GM21367 (cell line): ENCODE results near the gene PIK3R5.
A peak's percentile ranks its signal among the peaks of the same experiment; 100 is the strongest.

ENCODE experiments used
- ATAC-seq: cut with Tn5 transposase; IDR thresholded peaks from one replicate; pipeline ENCODE4 v1.9.1; 2021; ENCODE audit not compliant: unreplicated experiment

The PIK3R5 gene

GRCh38 chr17:8955021-8955959 is 10.2 kb downstream of the PIK3R5 start:
- no peak for ATAC-seq

GRCh38 chr17:8954339-8954738 is 11.2 kb downstream of the PIK3R5 start:
- ATAC-seq = peak; percentile 51

GRCh38 chr17:8953156-8953885 is 12.2 kb downstream of the PIK3R5 start:
- ATAC-seq = no peak

GRCh38 chr17:8952191-8952590 is 13.3 kb downstream of the PIK3R5 start:
- no peak for ATAC-seq

- no peak for ATAC-seq
Measured at GRCh38 chr17:8951206-8951605, 14.3 kb downstream of the PIK3R5 start.

- no peak for ATAC-seq
Measured at GRCh38 chr17:8949061-8949661, 16.3 kb downstream of the PIK3R5 start.

GRCh38 chr17:8948462-8948861 is 17.0 kb downstream of the PIK3R5 start:
- no peak for ATAC-seq

- ATAC-seq = no peak
Measured at GRCh38 chr17:8947201-8947600, 18.3 kb downstream of the PIK3R5 start.

GRCh38 chr17:8946476-8946875 is 19.0 kb downstream of the PIK3R5 start:
- ATAC-seq = no peak

- ATAC-seq = no peak
Measured at GRCh38 chr17:8946071-8946470, 19.4 kb downstream of the PIK3R5 start.

- ATAC-seq = no peak
Measured at GRCh38 chr17:8944748-8945147, 20.8 kb downstream of the PIK3R5 start.

- ATAC-seq = no peak
Measured at GRCh38 chr17:8944083-8944482, 21.4 kb downstream of the PIK3R5 start.

GRCh38 chr17:8941980-8942622 is 23.4 kb downstream of the PIK3R5 start:
- no peak for ATAC-seq

GRCh38 chr17:8941520-8941919 is 24.0 kb downstream of the PIK3R5 start:
- ATAC-seq = no peak

- ATAC-seq = no peak
Measured at GRCh38 chr17:8940866-8941471, 24.5 kb downstream of the PIK3R5 start.

GRCh38 chr17:8939496-8940334 is 25.8 kb downstream of the PIK3R5 start:
- no peak for ATAC-seq

- ATAC-seq = no peak
Measured at GRCh38 chr17:8938933-8939332, 26.6 kb downstream of the PIK3R5 start.

GRCh38 chr17:8935191-8935590 is 30.3 kb downstream of the PIK3R5 start:
- peak; percentile 48 for ATAC-seq

- no peak for ATAC-seq
Measured at GRCh38 chr17:8934346-8934745, 31.2 kb downstream of the PIK3R5 start.

- ATAC-seq = no peak
Measured at GRCh38 chr17:8930649-8931048, 34.9 kb downstream of the PIK3R5 start.
